Measurements from ENCODE around the gene DOCK1.

DOCK1 gene

DNA sequence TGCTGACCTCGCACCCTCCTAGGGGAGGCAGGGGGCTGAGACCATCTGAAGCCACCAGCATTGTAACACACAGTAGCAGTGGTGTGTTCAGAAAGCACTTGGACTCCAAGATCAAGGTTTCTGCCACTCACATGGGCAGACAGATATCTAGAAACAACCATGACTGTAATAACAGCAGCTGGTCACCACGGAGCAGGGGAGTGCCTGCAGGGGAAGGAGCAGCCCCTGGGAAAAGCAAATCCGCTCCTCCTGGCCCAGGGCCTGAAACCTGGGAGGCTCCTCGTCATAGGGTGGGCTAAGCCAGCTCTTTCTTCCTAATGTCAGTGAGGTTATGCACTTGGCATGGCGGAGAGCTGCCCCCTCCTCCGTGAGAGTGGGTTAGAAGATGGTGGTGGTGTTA lies 409.6 kb downstream of the DOCK1 start:
- no peak for DNase-seq (ENCODE audit: low spot score)

DNA sequence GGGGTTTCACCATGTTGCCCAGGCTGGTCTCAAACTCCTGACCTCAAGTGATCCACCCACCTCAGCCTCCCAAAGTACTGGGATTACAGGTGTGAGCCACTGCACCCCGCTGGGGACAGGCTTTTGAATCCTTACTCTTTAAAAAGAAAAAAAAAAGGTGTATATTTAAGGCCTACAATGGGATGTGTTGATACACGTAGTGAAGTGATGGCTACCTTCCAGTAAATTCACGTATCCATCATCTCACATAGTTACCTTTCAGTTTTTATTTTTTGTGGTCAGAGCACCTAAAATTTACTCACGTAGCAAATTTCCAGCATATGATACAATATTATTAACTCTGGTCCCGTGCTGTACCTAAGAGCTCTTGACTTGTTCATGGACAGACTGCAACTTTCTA lies 410.7 kb downstream of the DOCK1 start:
- DNase-seq (ENCODE audit: low spot score): no peak

DNA sequence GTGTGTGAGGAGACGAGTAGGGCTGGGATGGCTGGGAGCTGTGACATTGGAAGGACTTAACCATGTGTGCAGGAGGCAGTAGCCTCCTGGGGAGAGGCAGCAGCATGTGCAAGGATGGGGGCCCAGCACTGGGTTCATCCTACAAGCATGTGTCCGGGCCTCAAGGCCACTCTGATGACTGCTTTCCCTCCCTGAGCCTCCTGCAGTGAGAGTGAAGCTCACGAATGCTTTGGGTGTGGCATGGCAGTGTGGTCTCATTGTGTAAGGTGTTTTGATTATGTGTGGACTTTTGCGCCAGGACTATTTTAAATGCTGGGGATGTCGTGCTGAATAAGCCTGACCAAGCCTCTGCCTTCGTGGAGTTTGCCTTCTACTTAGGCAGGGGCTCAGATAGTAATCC lies 413.2 kb downstream of the DOCK1 start:
- DNase-seq (ENCODE audit: low spot score): no peak

DNA sequence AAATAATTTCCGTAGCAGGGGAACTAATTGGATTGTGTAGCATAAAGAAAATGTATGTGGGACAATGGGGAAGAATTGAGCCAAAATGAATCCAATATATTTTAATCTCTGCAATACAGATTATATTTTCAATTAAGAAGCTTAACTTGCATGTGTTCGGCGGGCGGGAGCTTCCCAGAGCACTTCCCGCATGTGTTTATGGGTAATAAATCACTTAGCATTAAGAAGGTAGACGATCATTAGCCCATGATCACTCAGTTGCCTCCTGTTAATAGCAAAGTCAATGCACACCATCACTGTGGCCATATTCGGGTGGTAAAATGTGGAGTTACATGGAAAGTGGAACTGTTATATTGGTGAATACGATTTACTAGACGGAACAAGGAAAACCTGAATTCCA lies 414.0 kb downstream of the DOCK1 start:
- no peak for DNase-seq (ENCODE audit: low spot score)

DNA sequence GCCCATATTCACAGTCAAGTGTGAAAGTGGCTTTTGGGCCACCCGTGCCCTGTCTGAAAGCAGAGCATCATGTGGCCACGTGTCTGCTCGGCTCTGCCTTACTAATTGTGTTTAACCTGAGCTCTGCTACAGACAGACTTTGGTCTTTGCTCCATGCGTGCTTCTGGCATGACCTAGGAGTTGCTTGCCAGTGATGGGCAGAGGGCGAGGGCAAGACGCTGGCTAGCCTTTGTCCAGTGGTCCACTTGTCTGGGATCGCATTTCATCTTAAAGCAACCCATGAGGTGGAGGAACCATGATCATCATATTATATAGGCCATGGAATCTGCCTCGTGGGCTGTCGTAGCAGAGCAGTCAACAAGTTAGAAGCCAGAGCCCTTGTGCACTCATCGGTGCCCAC lies 414.5 kb downstream of the DOCK1 start:
- no peak for DNase-seq (ENCODE audit: low spot score)

DNA sequence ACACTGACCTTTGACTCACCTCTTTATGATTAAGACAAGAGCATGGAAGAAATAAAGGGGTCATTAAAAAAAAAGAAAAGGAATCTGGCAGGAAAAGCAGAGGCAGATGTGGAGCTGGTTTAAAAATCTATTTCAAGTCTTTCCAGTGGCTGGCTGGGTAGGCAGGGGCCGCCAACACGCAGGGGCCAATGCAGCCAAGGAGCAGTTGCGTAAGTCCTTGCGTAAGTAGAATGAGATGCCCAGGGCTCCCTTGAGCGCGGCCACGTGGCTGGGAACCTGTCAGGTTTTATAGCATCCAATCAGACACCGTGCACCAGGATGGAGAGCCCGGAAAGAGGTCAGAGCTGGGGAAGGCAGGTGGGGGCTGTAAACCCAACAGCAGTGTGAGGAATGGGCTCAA lies 414.9 kb downstream of the DOCK1 start:
- DNase-seq (ENCODE audit: low spot score): no peak

DNA sequence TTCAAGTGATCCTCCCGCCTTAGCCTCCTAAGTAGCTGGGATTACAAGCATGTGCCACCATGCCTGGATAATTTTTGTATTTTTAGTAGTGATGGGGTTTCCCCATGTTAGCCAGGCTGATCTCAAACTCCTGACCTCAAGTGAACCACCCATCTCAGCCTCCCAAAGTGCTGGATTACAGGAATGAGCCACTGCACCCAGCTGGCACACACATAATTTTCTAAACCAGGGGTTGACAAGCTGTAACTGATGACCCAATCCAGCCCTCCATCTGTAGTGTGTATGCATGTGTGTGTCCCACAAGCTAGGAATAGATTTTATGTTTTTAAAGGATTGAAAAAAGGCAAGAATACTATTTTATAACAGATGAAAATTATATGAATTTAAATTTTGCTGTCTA lies 417.1 kb downstream of the DOCK1 start:
- no peak for DNase-seq (ENCODE audit: low spot score)

- no peak for DNase-seq (ENCODE audit: low spot score)
Measured at GRCh38 chr10:127325506-127325905, 420.3 kb downstream of the DOCK1 start.

- no peak for DNase-seq (ENCODE audit: low spot score)
Measured at GRCh38 chr10:127326883-127327282, 421.7 kb downstream of the DOCK1 start.

GRCh38 chr10:127331696-127332095 lies 426.5 kb downstream of the DOCK1 start:
- DNase-seq (ENCODE audit: low spot score): no peak

GRCh38 chr10:127332631-127333030 lies 427.4 kb downstream of the DOCK1 start:
- DNase-seq (ENCODE audit: low spot score): no peak

DNA sequence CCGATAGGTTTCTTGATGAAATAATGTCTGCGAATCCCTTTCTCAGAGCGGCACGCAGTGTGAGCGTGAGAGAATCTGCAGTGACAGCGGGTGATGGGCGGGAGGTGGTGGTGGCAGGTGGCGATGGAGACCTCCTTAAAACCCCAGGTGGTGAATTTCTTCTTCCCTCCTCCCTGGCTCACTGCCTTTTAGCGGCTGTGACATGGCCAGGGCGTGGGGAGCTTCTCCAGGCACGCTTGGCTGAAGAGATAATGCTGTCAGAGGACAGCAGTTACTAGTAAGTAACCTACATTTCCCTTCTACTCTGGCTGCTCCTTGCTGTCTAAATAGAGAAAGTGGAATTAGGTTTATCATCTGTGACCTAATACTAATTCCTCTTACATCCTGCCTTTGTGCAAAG lies 432.6 kb downstream of the DOCK1 start:
- no peak for DNase-seq (ENCODE audit: low spot score)

GRCh38 chr10:127338399-127339110 lies 433.3 kb downstream of the DOCK1 start:
- DNase-seq (ENCODE audit: low spot score): no peak

- DNase-seq (ENCODE audit: low spot score): no peak
Measured at GRCh38 chr10:127343821-127344220, 438.6 kb downstream of the DOCK1 start.

DNA sequence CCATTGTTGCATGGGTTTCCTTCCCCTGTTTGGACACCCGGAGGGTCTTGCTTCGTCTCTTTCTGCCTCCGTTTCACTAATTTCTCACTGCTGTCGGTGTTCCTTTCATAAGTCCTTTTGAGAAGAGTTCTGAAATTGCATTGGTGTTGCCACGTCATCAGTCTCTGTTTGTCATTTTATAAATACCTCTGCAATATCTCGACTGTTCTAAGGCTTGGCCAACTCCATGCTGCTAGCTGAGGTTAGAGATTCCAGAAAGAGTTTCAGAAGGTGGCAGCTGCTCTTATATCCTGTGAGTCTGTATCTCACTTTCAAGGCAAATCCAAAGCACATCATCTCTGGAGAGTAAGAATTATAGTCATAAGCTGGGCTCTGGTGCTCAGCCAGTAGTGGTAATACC lies 439.1 kb downstream of the DOCK1 start:
- DNase-seq (ENCODE audit: low spot score): no peak

DNA sequence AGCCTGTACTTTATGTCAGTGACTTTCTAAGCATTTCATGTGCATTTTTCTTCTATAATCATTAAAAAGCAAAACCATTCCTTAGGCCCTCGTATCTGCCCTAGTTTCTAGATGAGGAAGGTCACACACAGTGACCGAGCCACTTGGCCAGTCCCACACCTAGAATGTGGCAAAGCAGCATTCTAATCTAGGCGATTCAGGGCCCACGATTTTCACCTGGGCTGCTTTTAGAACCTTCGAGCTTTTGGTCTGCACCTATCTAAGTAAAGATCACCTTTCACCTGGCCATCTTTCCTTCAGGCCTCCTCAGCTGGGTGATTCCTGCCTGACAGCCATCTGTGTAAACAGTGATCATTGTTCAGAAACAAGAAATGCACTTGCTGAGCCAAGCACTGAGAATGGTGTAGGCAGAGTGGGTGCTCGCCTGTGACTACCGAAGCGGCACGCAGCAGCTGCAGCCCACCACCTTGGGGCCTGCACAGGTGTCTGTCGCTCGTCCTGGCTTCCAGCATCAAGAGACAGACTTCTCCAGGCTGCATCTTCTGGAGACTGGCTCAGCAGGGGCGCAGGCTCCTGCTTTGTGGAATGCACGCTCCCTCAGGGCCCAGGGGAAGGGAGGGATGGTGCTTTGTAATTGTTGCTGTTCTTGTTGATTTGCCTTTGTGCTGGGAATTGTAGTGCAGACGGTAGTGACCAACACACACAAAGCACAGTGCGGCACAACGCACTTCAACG lies 440.2 kb downstream of the DOCK1 start:
- DNase-seq (ENCODE audit: low spot score): no peak

DNA sequence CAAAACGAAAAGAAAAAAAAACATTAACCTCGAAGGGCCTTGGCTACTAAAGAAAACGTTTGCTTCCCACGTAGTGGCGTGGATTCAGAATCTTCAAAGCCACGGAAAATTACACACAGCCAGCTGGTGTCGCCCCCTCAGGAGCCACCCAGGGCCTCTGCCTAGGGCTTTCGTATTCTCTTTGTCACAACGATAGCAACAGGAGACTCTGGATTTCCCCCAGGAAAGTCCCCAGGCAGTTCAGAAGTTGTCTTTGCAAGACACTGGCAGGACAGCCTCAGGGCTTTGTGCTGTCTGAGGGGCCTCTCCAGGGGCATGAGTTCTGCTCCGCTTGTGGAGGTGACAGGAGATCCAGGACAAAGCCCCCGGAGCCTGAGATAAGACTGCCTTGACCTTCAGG lies 441.4 kb downstream of the DOCK1 start:
- no peak for DNase-seq (ENCODE audit: low spot score)

DNA sequence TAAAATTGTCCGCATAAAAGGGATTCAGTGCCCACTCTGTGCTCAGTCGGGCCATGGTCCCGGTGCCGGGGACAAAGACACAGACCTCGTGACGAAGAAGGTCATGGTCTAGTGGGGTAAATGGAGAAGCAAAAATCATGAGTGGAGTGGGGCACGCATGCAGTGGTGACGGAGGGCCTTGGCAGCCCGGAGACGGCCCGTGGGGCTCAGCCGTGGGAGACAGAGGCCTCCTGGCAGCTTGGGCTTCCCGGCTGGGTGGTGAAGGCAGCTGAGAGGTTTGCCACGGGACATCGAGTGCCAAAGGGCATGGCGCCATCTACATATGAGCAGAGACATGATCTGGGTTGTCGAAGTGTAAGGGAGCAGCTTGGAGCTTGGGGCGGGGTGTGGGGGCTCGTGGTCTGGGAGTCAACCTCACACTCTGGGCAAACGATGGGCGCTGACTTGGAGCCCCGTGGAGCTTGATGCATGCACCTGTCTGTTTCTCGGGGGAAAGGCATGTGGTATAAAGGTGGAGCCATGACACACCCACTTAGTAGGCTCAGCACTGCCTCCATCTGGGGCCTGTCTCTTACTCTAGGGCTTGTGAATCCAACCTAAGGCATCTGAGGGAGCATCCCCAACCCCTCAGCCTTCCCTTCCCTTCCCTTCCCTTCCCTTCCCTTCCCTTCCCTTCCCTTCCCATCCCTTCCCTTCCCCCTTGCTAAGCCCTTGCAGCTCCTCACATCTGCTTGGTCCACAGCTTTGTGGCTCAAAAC lies 442.2 kb downstream of the DOCK1 start:
- DNase-seq (ENCODE audit: low spot score): no peak

DNA sequence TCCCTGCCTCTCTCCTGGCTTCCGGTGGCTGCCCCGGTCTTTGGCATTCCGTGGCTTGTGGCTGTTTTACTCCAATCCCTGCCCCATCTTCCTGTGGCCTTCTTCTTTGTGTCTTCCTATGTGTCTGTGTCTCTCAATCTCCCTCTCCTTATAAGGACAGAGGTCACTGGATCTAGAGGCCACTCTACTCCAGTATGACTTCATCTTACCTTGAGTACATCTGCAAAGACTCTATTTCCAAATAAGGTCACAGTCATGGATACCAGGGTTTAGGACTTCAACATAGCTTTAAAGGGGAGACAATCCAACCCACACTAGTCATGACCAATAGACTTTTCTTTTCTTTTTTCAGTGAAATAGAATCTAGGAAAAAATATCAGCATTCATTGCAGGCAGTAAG lies 444.5 kb downstream of the DOCK1 start:
- DNase-seq (ENCODE audit: low spot score): no peak

- DNase-seq (ENCODE audit: low spot score): no peak
Measured at GRCh38 chr10:127351542-127351941, 446.3 kb downstream of the DOCK1 start.

DNA sequence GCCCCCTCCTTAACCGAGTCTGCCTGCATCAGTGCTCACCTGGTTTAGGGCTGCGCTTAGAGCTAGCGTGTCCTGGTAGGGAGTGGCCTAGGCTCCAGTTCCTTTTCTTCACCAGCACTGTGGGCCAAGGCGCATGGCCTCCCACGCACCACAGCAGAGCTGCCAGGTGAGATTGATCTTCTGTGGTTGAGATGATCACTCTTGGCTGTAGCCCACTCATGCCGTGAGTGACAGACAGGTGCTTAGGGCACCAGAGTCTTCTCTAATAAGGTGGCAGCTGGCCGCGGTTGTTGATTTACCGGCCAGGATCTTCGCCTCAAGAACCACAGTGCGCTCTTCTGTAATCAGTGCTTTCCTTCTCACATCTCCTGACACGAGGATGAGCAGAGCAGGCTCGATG lies 448.3 kb downstream of the DOCK1 start:
- DNase-seq (ENCODE audit: low spot score): no peak

DNA sequence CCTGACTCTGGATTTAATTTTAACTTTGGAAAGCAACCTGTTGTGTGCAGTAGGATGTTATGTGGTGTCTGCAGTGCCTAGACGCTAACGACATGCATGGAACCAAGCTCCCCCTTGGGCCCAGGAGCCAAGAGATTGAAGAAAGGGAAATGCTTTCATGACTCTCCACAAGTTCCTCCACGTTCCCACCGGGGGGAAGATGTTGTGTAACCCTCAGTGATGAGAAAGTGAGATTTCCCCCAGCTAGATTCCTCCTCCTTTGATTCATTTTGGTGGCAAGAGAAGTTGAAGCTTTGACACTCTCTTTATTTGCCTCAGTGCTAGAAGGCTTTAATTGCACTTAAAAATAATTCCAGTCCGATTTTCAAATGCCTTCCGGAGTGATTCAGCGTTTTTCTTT lies 449.0 kb downstream of the DOCK1 start:
- no peak for DNase-seq (ENCODE audit: low spot score)

DNA sequence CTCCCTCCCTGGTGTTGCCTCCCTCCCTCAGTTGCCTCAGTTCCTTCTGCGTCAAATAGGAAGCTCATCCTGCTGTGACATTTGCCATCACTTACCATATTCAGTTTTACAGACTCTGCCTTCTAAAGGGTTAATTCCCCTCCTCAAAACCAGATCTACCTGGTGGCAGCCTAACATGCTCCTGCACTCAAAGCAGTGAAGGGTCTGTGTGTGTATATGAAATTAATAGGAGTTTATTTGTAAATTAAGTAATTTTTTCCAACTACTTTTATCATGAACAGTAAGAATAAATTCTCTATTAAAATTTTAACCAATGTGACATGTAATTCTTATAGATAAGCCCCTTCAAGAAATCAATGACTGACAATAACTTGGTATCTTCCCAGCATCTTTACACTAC lies 449.8 kb downstream of the DOCK1 start:
- DNase-seq (ENCODE audit: low spot score): no peak
